Midbrain (tissue), 1 donor: ENCODE results near the gene ZBBX.

Source experiments
- DNase-seq: peaks from one replicate; lab custom pipeline; 2025; lab: John Stamatoyannopoulos, UW

ZBBX gene

GRCh38 chr3:167305340-167305890 is 74.7 kb downstream of the ZBBX start:
- no peak for DNase-seq

GRCh38 chr3:167304077-167304476 is 76.0 kb downstream of the ZBBX start:
- no peak for DNase-seq

- DNase-seq: no peak
Measured at GRCh38 chr3:167302678-167303077, 77.4 kb downstream of the ZBBX start.

GRCh38 chr3:167300207-167300606 is 79.9 kb downstream of the ZBBX start:
- DNase-seq: no peak

GRCh38 chr3:167289435-167289834 is 90.7 kb downstream of the ZBBX start:
- no peak for DNase-seq

GRCh38 chr3:167288737-167289136 is 91.4 kb downstream of the ZBBX start:
- DNase-seq: no peak

GRCh38 chr3:167287308-167287707 is 92.8 kb downstream of the ZBBX start:
- no peak for DNase-seq

GRCh38 chr3:167274141-167274874 is 105.8 kb downstream of the ZBBX start:
- DNase-seq: no peak

DNA sequence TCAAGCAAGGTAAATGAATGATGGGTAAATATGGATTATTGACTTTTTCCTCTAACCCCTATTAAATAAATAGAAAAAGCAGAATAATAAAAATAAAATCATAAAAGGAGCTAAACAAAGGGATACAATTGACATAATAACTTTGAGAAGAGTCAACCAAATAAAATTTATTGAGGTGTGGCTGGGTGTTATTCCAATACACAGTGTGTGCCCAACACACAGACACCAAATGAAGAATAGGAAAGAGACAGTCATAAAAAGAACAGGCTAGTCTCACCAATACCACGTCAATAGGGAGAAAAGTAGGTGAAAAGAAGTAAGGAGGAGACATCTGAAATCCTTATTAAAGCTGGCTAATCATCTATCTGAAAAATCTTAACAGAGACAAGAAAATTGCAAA is 127.1 kb downstream of the ZBBX start:
- no peak for DNase-seq

DNA sequence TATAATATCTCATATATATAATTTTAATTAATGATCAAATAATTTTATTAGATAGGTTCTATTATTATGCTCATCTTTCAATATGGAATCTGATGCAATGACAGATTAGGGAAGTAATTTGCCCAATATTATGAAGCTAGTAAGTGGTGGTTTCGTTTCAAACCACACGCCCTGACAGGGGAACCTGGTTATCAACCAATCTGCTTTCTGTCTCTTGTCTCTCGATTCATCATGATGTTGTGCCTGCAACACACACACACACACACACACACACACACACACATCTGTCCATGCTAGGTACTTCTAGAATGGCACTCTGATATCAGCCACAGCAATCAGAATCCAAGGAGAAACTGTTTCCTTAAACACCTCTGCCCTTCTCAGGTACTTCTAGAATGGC is 128.4 kb downstream of the ZBBX start:
- no peak for DNase-seq

GRCh38 chr3:167246252-167246651 is 133.8 kb downstream of the ZBBX start:
- no peak for DNase-seq

DNA sequence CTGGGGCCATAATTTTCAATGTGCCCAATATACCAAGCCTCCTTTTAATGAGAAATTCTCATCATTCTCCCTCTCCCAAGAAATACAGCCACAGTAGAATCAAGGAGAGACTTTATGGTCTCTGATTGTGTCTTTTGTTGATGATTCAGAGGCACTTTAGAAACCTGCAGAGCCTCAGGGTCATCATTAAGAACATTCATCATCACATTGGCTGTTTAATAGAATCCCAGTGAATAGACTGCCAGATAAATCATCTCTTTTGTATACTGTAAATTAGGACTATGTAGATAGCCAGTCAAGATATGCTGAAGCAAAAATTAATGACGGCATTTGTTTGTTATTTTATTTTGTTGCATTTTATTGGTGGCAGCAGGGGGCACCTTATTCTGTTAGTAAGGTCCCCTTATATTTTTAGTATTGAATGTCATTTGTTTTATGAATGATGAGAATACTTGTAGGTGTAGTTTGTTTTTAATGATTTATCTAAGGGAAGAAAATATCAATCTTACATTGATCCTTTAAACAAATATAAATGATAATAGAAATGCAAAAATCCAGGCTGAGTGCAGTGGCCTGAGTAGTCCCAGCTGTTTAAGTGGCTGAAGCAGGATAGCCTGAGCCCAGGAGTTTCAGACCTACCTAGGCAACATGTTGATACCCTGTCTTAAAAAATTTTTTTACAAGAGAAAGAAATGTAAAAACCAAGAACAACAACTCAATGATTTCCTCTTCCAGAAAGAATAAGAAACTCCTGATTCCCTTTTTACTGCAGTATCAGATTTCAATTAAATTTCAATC is 138.8 kb downstream of the ZBBX start:
- DNase-seq: no peak

DNA sequence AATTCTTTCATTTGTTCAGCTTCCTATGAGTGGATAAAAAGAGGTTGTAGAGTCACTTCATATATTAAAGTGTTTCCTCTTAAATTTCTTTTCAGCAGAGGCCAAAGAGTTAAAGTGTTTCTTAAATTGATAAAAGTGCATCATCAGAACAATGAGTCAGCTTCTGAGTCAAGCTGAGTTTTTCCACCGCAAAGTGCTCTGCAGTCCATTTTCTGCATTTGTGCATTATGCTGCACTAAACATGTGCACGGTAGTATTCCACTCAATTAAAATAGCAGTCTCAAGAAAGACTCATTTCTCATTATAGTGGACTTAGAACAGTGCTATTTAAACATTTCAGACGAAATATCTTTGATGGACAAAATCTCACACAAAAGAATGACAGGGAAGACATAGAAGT is 152.0 kb downstream of the ZBBX start:
- DNase-seq: no peak

GRCh38 chr3:167225821-167226220 is 154.3 kb downstream of the ZBBX start:
- DNase-seq: no peak

- DNase-seq: no peak
Measured at GRCh38 chr3:167209011-167209410, 171.1 kb downstream of the ZBBX start.

- DNase-seq: no peak
Measured at GRCh38 chr3:167203062-167203461, 177.0 kb downstream of the ZBBX start.

DNA sequence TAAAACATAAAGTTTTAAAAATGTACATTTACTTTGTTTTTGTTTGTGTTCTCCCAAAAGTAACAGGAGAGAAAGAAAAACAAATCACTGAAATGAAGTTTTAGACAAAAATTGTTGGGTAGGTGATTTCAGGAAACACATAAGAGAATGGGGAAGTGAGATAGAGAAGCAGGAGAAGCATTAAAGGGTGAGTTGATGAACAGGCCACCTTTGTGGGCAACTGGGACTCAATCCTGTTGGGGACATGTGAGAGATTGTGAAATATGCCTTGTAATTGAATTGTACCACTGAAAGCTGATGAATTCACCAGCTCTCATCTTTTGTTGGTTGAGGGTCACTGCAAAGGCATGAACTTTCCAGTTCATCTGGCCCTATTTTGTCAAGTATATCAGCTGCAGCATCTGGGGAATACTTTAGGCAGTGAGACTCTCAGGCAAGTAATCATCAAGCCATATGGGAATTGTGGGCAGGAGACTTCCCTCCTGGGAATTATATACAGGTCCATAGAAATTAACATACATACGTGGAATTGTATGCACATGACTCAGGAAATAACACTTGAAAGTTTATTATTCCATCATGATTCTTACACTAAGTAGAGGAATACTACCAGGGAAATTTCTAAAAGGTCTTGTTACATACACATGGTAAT is 181.0 kb downstream of the ZBBX start:
- DNase-seq: no peak
